K562 (cell line): ENCODE data around the gene UBE2C.

Experiments used
- CTCF ChIP-seq, 3 experiments: IDR thresholded peaks in 2 of 3; conservative IDR thresholded peaks in 1 of 3; 2 replicates each; pipeline ENCODE4 v1.5.1; 2011 to 2012; ENCODE audit warnings: low read length in 3 of 3, mild to moderate bottlenecking in 3 of 3, control low read depth in 2 of 3, improper control_type of control experiment in 1 of 3, inconsistent platforms in 1 of 3, low read depth in 1 of 3, mixed read lengths in 1 of 3, moderate library complexity in 1 of 3; ENCODE audit not compliant: insufficient read depth in 2 of 3
- FOXP1 ChIP-seq: sonication (generic); formaldehyde crosslinking; IDR thresholded peaks from 2 replicates; pipeline ENCODE4 v1.8.0; 2022; ENCODE audit warnings: mild to moderate bottlenecking, missing genetic modification reagents
- HLTF ChIP-seq: fragments of 450-650 bp; IDR thresholded peaks from 2 replicates; pipeline ENCODE4 v1.6.1; 2016
- RCOR1 ChIP-seq, 2 experiments: IDR thresholded peaks; 2 replicates each; pipeline ENCODE4 v1.6.1; 2012; ENCODE audit warnings: low read depth in 2 of 2, low read length in 2 of 2, borderline replicate concordance in 1 of 2, improper control_type of control experiment in 1 of 2
- SIN3B ChIP-seq: fragments of 450-650 bp; IDR thresholded peaks from 2 replicates; pipeline ENCODE4 v1.6.1; 2017; ENCODE audit warnings: low read depth, mild to moderate bottlenecking, moderate library complexity
- THRB ChIP-seq: fragments of 450-650 bp; formaldehyde crosslinking; conservative IDR thresholded peaks from 2 replicates; pipeline ENCODE4 v1.4.0; 2022; ENCODE audit warnings: mild to moderate bottlenecking, missing genetic modification characterization
- ZEB2 ChIP-seq: fragments of 450-650 bp; IDR thresholded peaks from 2 replicates; pipeline ENCODE4 v1.6.1; 2016
- ZFP1 ChIP-seq: fragments of 450-650 bp; formaldehyde crosslinking; IDR thresholded peaks from 2 replicates; pipeline ENCODE4 v1.4.0; 2020; ENCODE audit warnings: mild to moderate bottlenecking, mixed read lengths
- ZNF398 ChIP-seq: fragments of 250-450 bp; sonication (Bioruptor Pico); IDR thresholded peaks from 2 replicates; pipeline ENCODE4 v1.8.0; 2021; ENCODE audit warnings: moderate library complexity, mild to moderate bottlenecking, inconsistent platforms
- ZNF609 ChIP-seq: sonication (generic); formaldehyde crosslinking; IDR thresholded peaks from 2 replicates; pipeline ENCODE4 v1.8.1; 2023; ENCODE audit warnings: missing genetic modification reagents, mild to moderate bottlenecking, borderline replicate concordance
- ZNF764 ChIP-seq: fragments of 250-450 bp; sonication (Bioruptor Pico); IDR thresholded peaks from 2 replicates; pipeline ENCODE4 v1.4.0; 2020; ENCODE audit warnings: low read depth, mild to moderate bottlenecking, moderate library complexity

GRCh38 chr20:45765307-45765875, 47.1 kb upstream of the UBE2C start:
- TF ChIP-seq RCOR1 (IDR thresholded peaks at IDR 0.05; ENCODE audit: borderline replicate concordance in 1 of 2, low read depth in 2 of 2, low read length in 2 of 2) (no peak), THRB (no peak), FOXP1 (CRISPR knock-in tag) (no peak), ZEB2 (no peak), ZNF764 (no peak), CTCF (IDR thresholded peaks at IDR 0.05 in 2 of 3, conservative IDR thresholded peaks at IDR 0.05 in 1 of 3; ENCODE audit: insufficient read depth in 2 of 3, low read depth in 1 of 3, low read length in 3 of 3) (no peak), SIN3B (no peak), ZNF609 (CRISPR knock-in tag) (no peak), ZNF398 (no peak), ZFP1 (CRISPR knock-in tag) (no peak), HLTF (no peak)
